ENCODE measurements around the gene NRARP.

Gene NRARP

DNA sequence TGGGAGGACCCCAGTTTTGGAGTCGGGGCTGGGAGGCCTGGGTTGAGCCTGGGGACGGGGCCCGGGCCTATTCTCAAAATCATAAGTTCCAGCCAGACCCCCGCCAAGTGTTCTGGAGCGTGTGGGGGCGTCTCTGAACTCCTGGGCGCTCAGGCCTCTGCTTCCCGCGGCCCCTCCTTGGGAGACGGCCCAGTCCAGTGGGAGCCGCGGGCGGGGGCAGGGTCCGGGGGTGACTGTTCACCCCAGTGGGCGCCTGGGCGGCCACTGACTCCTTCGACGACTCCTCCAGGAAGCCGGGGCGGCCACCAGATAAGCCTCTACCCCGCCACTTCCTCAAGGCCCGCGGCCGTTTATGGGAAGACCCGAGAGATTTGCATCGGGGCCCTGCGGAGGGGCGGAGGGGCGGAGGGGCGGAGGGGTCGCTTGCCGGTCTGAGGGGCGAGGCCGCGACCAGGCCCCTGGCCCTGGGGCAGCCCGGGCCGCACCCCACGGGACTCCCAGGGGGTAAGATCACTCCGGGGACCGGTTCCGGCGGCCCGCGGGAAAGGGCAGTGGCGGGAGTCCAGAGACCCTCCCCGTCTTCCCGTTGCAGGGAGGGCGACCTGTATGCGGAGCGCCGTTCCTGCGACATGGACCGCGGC, 23.9 kb downstream of the NRARP start:
- no peak for DNase-seq (ENCODE audit: low read depth)
- peak overlapping the region; percentile 87 for H3K4me3 ChIP-seq (ENCODE audit: control insufficient read depth, low read depth, low read length)
- TF ChIP-seq, protein P1, sequence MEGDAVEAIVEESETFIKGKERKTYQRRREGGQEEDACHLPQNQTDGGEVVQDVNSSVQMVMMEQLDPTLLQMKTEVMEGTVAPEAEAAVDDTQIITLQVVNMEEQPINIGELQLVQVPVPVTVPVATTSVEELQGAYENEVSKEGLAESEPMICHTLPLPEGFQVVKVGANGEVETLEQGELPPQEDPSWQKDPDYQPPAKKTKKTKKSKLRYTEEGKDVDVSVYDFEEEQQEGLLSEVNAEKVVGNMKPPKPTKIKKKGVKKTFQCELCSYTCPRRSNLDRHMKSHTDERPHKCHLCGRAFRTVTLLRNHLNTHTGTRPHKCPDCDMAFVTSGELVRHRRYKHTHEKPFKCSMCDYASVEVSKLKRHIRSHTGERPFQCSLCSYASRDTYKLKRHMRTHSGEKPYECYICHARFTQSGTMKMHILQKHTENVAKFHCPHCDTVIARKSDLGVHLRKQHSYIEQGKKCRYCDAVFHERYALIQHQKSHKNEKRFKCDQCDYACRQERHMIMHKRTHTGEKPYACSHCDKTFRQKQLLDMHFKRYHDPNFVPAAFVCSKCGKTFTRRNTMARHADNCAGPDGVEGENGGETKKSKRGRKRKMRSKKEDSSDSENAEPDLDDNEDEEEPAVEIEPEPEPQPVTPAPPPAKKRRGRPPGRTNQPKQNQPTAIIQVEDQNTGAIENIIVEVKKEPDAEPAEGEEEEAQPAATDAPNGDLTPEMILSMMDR (IDR thresholded peaks at IDR 0.05; ENCODE audit: control insufficient read depth, insufficient read depth, low read depth, low read length, missing control alignments), result no peak

DNA sequence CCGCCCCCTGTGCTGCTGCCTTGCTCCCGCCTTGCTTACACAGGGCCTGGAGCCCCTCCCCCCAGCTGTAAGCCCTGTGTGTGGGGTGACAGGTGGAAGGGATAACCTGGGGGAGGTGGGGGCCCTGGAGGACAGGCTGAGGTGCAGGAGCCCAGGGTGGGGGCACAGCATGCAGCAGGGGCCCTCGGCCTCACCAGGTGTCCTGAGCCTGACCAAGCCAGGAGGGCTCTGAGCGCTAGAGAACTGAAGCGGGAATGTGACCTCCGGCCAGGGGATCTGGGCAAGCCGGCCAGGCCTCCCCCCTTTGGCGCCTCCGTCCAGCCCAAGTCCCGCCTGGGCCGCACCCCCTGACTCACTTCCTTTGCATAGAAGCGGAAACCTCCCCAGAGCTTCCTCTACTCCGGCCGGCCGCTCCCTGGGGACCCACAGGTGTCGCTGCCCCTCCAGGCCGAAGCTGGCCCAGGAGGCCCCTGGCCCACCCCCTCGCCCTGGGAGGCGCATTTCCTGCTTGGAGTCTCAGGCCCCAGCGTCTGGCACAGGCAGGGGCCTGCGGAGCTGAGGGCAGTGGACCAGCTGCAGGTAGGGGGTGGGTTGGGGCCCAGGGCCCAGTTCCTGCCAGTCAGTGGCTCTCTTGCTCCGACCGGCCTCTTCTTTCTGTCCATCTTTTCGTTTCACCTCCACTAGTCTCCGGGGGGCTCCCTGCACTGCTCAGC, 24.6 kb downstream of the NRARP start, which contains the start of gene TOR4A:
Gene TOR4A (plus strand): TSS at position 398 of the 713 bp plus-strand sequence. CDS start 964 bp downstream, outside the sequence.
- TF ChIP-seq, protein P1 (IDR thresholded peaks at IDR 0.05; ENCODE audit: control insufficient read depth, insufficient read depth, low read depth, low read length, missing control alignments), result peak; percentile 39
- peak within 1 kb of the TSS; percentile 87 for H3K4me3 ChIP-seq (ENCODE audit: control insufficient read depth, low read depth, low read length)
- no peak for DNase-seq (ENCODE audit: low read depth)

DNA sequence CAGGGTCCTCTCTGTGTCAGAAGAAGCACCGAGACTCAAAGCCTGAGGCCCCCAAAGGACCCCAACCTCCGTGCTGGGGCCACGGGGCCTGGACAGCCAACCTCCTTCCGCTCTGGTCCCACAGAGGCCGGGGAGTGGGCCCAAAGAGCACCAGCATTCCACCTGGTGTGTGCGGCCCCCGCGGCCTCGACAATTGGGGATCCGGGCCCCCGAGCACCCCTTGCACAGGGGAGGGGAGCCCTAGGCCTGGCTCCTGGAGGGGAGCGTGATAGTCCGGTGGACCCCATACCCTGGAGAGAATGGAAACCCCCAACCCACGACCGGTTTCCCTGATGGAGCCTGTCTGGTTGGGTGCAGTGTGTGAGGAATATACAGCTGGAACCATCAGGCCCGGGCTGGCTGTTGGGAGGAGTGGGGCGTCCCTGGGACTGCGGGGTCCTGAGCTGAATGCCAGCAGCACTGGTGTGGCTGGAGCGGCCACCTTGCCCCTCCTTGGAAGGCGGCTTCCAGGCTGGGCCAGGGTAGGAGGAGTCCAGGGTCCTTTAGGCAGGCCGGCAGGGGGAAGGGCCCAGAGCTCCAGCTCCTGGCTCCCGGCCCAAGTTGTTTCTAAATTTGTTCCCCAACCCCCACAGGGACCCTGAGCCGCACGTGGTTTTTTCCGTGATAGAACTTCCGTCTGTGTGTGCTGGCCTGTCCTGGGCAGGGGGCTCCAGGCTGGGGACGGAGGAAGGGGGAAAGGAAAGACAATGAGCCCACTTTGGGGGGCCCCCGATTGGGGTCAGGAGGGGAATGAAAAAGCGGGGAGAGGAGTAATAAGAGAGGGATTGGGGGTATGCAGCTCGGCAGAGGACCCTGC, 25.4 kb downstream of the NRARP start:
- TF ChIP-seq, protein P1 (IDR thresholded peaks at IDR 0.05; ENCODE audit: control insufficient read depth, insufficient read depth, low read depth, low read length, missing control alignments), result no peak
- H3K4me3 ChIP-seq (ENCODE audit: control insufficient read depth, low read depth, low read length), result peak overlapping the region; percentile 87
- DNase-seq (ENCODE audit: low read depth), result no peak

DNA sequence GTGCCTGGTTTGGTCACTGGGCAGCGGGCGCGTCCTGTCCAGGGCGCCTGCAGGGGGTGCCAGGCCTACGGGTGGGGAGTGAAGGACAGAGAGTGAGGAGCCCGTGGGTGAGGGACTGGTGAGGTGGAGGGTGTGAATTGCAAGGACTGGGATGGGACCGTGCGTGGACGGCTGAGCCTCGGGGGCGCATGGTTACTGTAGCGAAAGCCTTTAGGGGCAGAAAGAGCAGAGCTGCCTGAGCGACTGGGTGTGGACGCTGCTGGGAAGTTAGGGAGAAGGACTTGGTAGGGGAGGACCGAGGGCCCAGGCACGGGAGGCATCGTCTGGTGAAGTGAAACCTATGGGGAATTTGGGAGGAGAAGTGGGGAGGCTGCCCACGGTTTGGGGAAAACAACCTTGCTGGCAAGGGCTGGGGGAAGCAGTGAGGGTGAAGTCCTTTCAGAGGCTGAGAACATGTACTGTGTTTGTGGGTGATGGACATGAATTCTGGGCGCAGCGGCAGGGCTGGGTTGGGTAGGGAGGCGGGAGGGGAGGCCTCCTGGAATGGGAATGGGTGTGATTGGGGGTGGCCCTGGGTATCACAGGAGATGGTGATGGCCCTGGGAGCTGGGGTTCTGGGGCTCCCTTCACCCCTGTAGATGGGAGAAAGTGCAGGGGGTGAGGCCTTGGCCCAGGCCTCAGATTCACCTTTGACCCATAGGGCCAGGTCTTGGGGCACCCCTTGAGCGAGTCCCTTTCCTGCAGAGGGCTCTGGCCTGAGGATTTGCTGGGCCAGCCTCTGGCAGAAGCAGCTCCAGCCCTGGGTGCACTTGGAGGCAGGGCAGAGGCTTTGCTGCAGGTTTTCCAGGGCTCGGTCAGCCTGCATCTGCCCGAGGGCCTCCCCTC, 26.2 kb downstream of the NRARP start:
- DNase-seq (ENCODE audit: low read depth), result no peak
- TF ChIP-seq, protein P1 (IDR thresholded peaks at IDR 0.05; ENCODE audit: control insufficient read depth, insufficient read depth, low read depth, low read length, missing control alignments), result no peak
- H3K4me3 ChIP-seq (ENCODE audit: control insufficient read depth, low read depth, low read length), result no peak overlapping the region

DNA sequence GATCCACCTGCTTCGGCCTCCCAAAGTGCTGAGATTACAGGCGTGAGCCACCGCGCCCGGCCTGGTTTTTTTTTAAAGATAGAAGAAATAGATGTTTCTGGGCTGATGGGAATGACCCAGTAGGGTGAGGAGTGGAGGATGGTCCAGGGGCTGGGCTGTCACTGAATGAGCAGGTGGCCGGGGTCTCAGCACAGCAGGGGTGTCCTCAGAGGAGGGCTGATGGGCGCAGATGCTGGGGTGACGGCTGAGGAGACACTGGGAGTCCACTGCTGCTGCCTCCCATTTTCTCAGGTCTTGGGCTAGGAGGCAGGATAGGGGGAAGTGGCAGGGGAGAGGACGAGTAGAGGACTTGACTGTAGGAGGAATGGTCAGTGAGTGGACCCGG, 26.9 kb downstream of the NRARP start:
- DNase-seq (ENCODE audit: low read depth), result no peak
- TF ChIP-seq, protein P1 (IDR thresholded peaks at IDR 0.05; ENCODE audit: control insufficient read depth, insufficient read depth, low read depth, low read length, missing control alignments), result no peak
- H3K4me3 ChIP-seq (ENCODE audit: control insufficient read depth, low read depth, low read length), result no peak overlapping the region
